ENCODE data around the gene DMRTB1. TPM values are rescaled to one million over a fixed set of nuclear protein-coding genes. Genes with fewer than 3 reads are reported as not detected.

DMRTB1 gene
- total and polyA plus RNA-seq, 2 of the 8 experiments (the other 6 are each of a cell fraction or from before 2014, with no cell fraction given), result 0.06 to 0.35 TPM

DNA sequence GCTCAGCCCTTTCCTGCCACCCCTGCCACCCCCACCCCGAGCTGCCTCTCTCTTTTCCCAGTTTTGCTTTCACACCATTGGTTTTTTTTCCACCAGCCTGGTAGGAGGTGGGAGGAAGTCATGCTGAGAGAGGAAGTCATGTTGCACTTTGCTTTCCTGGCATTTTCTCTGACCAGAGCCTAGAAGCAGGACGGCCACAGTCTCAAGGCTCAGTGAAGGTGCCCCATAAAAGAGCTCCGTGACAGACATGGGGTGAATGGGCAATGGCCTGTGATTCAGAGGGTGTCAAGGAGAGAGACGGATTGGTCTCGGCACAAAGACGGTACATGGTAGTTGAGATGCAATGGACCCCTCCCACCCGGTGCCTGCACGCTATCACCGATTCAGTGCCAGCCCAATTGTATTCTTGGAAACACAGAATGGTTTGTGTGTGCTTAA lies 42.1 kb upstream of the DMRTB1 start (continued):
- TF ChIP-seq EP300 (IDR thresholded peaks at IDR 0.05; ENCODE audit: borderline replicate concordance in 1 of 2, low read depth in 2 of 2, low read length in 2 of 2), result no peak
- TF ChIP-seq GTF2F1 (IDR thresholded peaks at IDR 0.05; ENCODE audit: borderline replicate concordance, low read depth, low read length), result no peak
- TF ChIP-seq RBBP5 (IDR thresholded peaks at IDR 0.05; ENCODE audit: borderline replicate concordance, low read depth, low read length), result no peak
- no peak for TF ChIP-seq RNF2 (IDR thresholded peaks at IDR 0.05; ENCODE audit: borderline replicate concordance, low read depth, low read length, missing control alignments, poor library complexity, severe bottlenecking)
- TF ChIP-seq, protein P1, sequence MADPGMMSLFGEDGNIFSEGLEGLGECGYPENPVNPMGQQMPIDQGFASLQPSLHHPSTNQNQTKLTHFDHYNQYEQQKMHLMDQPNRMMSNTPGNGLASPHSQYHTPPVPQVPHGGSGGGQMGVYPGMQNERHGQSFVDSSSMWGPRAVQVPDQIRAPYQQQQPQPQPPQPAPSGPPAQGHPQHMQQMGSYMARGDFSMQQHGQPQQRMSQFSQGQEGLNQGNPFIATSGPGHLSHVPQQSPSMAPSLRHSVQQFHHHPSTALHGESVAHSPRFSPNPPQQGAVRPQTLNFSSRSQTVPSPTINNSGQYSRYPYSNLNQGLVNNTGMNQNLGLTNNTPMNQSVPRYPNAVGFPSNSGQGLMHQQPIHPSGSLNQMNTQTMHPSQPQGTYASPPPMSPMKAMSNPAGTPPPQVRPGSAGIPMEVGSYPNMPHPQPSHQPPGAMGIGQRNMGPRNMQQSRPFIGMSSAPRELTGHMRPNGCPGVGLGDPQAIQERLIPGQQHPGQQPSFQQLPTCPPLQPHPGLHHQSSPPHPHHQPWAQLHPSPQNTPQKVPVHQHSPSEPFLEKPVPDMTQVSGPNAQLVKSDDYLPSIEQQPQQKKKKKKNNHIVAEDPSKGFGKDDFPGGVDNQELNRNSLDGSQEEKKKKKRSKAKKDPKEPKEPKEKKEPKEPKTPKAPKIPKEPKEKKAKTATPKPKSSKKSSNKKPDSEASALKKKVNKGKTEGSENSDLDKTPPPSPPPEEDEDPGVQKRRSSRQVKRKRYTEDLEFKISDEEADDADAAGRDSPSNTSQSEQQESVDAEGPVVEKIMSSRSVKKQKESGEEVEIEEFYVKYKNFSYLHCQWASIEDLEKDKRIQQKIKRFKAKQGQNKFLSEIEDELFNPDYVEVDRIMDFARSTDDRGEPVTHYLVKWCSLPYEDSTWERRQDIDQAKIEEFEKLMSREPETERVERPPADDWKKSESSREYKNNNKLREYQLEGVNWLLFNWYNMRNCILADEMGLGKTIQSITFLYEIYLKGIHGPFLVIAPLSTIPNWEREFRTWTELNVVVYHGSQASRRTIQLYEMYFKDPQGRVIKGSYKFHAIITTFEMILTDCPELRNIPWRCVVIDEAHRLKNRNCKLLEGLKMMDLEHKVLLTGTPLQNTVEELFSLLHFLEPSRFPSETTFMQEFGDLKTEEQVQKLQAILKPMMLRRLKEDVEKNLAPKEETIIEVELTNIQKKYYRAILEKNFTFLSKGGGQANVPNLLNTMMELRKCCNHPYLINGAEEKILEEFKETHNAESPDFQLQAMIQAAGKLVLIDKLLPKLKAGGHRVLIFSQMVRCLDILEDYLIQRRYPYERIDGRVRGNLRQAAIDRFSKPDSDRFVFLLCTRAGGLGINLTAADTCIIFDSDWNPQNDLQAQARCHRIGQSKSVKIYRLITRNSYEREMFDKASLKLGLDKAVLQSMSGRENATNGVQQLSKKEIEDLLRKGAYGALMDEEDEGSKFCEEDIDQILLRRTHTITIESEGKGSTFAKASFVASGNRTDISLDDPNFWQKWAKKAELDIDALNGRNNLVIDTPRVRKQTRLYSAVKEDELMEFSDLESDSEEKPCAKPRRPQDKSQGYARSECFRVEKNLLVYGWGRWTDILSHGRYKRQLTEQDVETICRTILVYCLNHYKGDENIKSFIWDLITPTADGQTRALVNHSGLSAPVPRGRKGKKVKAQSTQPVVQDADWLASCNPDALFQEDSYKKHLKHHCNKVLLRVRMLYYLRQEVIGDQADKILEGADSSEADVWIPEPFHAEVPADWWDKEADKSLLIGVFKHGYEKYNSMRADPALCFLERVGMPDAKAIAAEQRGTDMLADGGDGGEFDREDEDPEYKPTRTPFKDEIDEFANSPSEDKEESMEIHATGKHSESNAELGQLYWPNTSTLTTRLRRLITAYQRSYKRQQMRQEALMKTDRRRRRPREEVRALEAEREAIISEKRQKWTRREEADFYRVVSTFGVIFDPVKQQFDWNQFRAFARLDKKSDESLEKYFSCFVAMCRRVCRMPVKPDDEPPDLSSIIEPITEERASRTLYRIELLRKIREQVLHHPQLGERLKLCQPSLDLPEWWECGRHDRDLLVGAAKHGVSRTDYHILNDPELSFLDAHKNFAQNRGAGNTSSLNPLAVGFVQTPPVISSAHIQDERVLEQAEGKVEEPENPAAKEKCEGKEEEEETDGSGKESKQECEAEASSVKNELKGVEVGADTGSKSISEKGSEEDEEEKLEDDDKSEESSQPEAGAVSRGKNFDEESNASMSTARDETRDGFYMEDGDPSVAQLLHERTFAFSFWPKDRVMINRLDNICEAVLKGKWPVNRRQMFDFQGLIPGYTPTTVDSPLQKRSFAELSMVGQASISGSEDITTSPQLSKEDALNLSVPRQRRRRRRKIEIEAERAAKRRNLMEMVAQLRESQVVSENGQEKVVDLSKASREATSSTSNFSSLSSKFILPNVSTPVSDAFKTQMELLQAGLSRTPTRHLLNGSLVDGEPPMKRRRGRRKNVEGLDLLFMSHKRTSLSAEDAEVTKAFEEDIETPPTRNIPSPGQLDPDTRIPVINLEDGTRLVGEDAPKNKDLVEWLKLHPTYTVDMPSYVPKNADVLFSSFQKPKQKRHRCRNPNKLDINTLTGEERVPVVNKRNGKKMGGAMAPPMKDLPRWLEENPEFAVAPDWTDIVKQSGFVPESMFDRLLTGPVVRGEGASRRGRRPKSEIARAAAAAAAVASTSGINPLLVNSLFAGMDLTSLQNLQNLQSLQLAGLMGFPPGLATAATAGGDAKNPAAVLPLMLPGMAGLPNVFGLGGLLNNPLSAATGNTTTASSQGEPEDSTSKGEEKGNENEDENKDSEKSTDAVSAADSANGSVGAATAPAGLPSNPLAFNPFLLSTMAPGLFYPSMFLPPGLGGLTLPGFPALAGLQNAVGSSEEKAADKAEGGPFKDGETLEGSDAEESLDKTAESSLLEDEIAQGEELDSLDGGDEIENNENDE (IDR thresholded peaks at IDR 0.05; ENCODE audit: insufficient replicate concordance, low read length), result no peak
- no peak for TF ChIP-seq SIX5 (IDR thresholded peaks at IDR 0.05; ENCODE audit: low read depth, low read length)
